Endothelial cell of umbilical vein (primary cell): ENCODE data around the gene RPL38. TPM values are rescaled to one million over a fixed set of nuclear protein-coding genes. Genes with fewer than 3 reads are reported as not detected.

Source experiments
- BruUV-seq: library from RNA; stranded (reverse); fragments of 400-500 nt; replicated peaks from 2 replicates; lab custom pipeline; 2021; lab: Mats Ljungman, UMichigan
- CTCF ChIA-PET: fragments of 300-600, 350-600 bp; sonication (Branson Sonifier 250); formaldehyde crosslinking; loops from one replicate; lab custom pipeline; 2021; ENCODE audit warnings: antibody characterized with exemption, inconsistent platforms; lab: Charles Lee
- POLR2A ChIA-PET: fragments of 300-600, 350-600 bp; sonication (Branson Sonifier 250); formaldehyde crosslinking; loops from one replicate; lab custom pipeline; 2021; ENCODE audit warnings: antibody characterized with exemption, inconsistent platforms; lab: Charles Lee
- DNase-seq: peaks from one replicate; pipeline ENCODE4 v3.0.0-alpha.2; 2011; ENCODE audit warnings: low read depth, low spot score
- FAIRE-seq: peaks from 2 replicates; lab custom pipeline; 2011; peaks lifted over from hg19 to GRCh38; lab: Jason Lieb, UNC
- H2AFZ ChIP-seq: 2 replicates; pipeline ENCODE4 v1.6.0; 2012; ENCODE audit warnings: low read depth, low read length, control low read depth, inconsistent platforms
- H3K27ac ChIP-seq: 2 replicates; pipeline ENCODE4 v1.5.1; 2011; ENCODE audit warnings: low read depth, mild to moderate bottlenecking, control low read depth, low read length, moderate library complexity; ENCODE audit not compliant: insufficient read depth
- H3K27me3 ChIP-seq, 2 experiments: 2 replicates each; pipeline versions ENCODE4 v1.6.0 to v1.6.1; 2011; ENCODE audit warnings: low read length in 2 of 2, mixed read lengths in 1 of 2; ENCODE audit not compliant: control insufficient read depth in 2 of 2, insufficient read depth in 2 of 2
- H3K36me3 ChIP-seq, 2 experiments: 2 replicates in 1 of 2; 3 replicates in 1 of 2; pipeline ENCODE4 v1.5.1; 2011; ENCODE audit warnings: low read length in 2 of 2, mild to moderate bottlenecking in 1 of 2, moderate library complexity in 1 of 2; ENCODE audit not compliant: control insufficient read depth in 2 of 2, insufficient read depth in 2 of 2; ENCODE audit errors: extremely low read depth in 1 of 2
- H3K4me1 ChIP-seq: 3 replicates; pipeline ENCODE4 v1.5.1; 2011; ENCODE audit warnings: mild to moderate bottlenecking, low read length; ENCODE audit not compliant: control insufficient read depth, insufficient read depth; ENCODE audit errors: extremely low read depth
- H3K4me2 ChIP-seq: 2 replicates; pipeline ENCODE4 v1.6.1; 2011; ENCODE audit warnings: low read length, control low read depth, mixed read lengths; ENCODE audit not compliant: insufficient read depth
- H3K4me3 ChIP-seq, 3 experiments: fragments of 200-600 bp in 1 of 3; sonication (generic), shearing (Covaris generic) in 1 of 3; replicated peaks in 1 of 3; 2 replicates each; pipeline ENCODE4 v1.5.1; 2011 to 2016; ENCODE audit warnings: control low read depth in 3 of 3, low read length in 3 of 3, mild to moderate bottlenecking in 2 of 3, inconsistent platforms in 1 of 3, low read depth in 1 of 3, moderate library complexity in 1 of 3; ENCODE audit not compliant: insufficient read depth in 1 of 3
- H3K79me2 ChIP-seq: 2 replicates; pipeline ENCODE4 v1.6.0; 2012; ENCODE audit warnings: low read length, inconsistent platforms; ENCODE audit not compliant: control insufficient read depth, insufficient read depth
- H3K9ac ChIP-seq: replicated peaks from 2 replicates; pipeline ENCODE3; 2011; ENCODE audit warnings: low read length, control low read depth; ENCODE audit not compliant: insufficient read depth; ENCODE audit errors: extremely low read depth
- H3K9me1 ChIP-seq: replicated peaks from 3 replicates; pipeline ENCODE4 v1.6.0; 2011; ENCODE audit warnings: mild to moderate bottlenecking, low read length; ENCODE audit not compliant: control insufficient read depth, insufficient read depth; ENCODE audit errors: extremely low read depth
- H3K9me3 ChIP-seq: replicated peaks from 2 replicates; pipeline ENCODE4 v1.5.1; 2012; ENCODE audit warnings: low read length, inconsistent platforms; ENCODE audit not compliant: control insufficient read depth, insufficient read depth
- H4K20me1 ChIP-seq: replicated peaks from 2 replicates; pipeline ENCODE3; 2011; ENCODE audit warnings: mild to moderate bottlenecking, low read length; ENCODE audit not compliant: control insufficient read depth, insufficient read depth; ENCODE audit errors: extremely low read depth
- CTCF ChIP-seq, 2 donors: IDR thresholded peaks; 1 replicate in 1 of 2; 2 replicates in 1 of 2; pipeline ENCODE4 v1.5.1; 2011; ENCODE audit warnings: low read length in 2 of 2, mild to moderate bottlenecking in 2 of 2, moderate library complexity in 2 of 2, control low read depth in 1 of 2, inconsistent platforms in 1 of 2, low read depth in 1 of 2; ENCODE audit not compliant: insufficient read depth in 1 of 2; ENCODE audit errors: extremely low read depth in 1 of 2
- EZH2 ChIP-seq: IDR thresholded peaks from 2 replicates; pipeline ENCODE4 v1.6.1; 2012; ENCODE audit warnings: borderline replicate concordance, low read depth, mild to moderate bottlenecking, moderate library complexity, low read length, inconsistent platforms; ENCODE audit not compliant: severe bottlenecking
- FOS ChIP-seq: IDR thresholded peaks from 2 replicates; pipeline ENCODE4 v1.6.1; 2011; ENCODE audit warnings: mild to moderate bottlenecking, low read length, moderate library complexity, borderline replicate concordance; ENCODE audit not compliant: insufficient read depth
- GATA2 ChIP-seq: IDR thresholded peaks from 2 replicates; pipeline ENCODE4 v1.7.0; 2011; ENCODE audit warnings: low read depth, mild to moderate bottlenecking, moderate library complexity, mixed read lengths, low read length; ENCODE audit not compliant: insufficient read length, insufficient read depth
- JUN ChIP-seq: IDR thresholded peaks from 2 replicates; pipeline ENCODE4 v1.6.1; 2011; ENCODE audit warnings: borderline replicate concordance, low read depth; ENCODE audit not compliant: insufficient read length, insufficient read depth
- MYC ChIP-seq: IDR thresholded peaks from one replicate; pipeline ENCODE4 v1.6.1; 2011; ENCODE audit warnings: mild to moderate bottlenecking, low read depth, low read length
- POLR2A ChIP-seq: IDR thresholded peaks from 2 replicates; pipeline ENCODE4 v1.6.1; 2012; ENCODE audit warnings: low read depth, mild to moderate bottlenecking, control low read depth, low read length
- POLR2AphosphoS5 ChIP-seq: IDR thresholded peaks from 2 replicates; pipeline ENCODE4 v1.6.1; 2012; ENCODE audit warnings: low read depth, mild to moderate bottlenecking, control low read depth, low read length, moderate library complexity; ENCODE audit not compliant: insufficient read depth
- dilution Hi-C: fragments of 300-500 bp; cut with MboI; formaldehyde crosslinking; loops from one replicate; pipeline ENCODE4 v1.15.0; 2019; ENCODE audit warnings: low sequenced_read_pairs; ENCODE audit not compliant: extremely low pct_ligation_motif_present
- intact Hi-C: fragments of 100-400 bp; cut with micrococcal nuclease; formaldehyde crosslinking; loops from one replicate; pipeline ENCODE4 v1.10.0; 2022
- polyA plus RNA-seq, 4 experiments: library from polyadenylated mRNA; depleted of rRNA in 3 of 4; stranded (reverse) in 3 of 4; unstranded in 1 of 4; fragments of >200 nt; gene quantifications; 2 replicates each; pipeline versions ENCODE4 v1.2.1 to v1.2.3, GENCODE V29; 2011 to 2012; ENCODE audit warnings: missing spikeins in 1 of 4
- total RNA-seq: library from RNA; stranded (reverse); gene quantifications from 2 replicates; pipeline ENCODE4 v1.2.3, GENCODE V29; 2021
- TF ChIP-seq, protein P1 (sequence below): IDR thresholded peaks from 2 replicates; pipeline ENCODE4 v1.6.1; 2011; ENCODE audit not compliant: insufficient read depth, insufficient read length

Gene RPL38
- total and polyA plus RNA-seq, 2 donors (not counting 3 experiments of a cell fraction or from before 2014, with no cell fraction given): 256 to 1,006 TPM

DNA sequence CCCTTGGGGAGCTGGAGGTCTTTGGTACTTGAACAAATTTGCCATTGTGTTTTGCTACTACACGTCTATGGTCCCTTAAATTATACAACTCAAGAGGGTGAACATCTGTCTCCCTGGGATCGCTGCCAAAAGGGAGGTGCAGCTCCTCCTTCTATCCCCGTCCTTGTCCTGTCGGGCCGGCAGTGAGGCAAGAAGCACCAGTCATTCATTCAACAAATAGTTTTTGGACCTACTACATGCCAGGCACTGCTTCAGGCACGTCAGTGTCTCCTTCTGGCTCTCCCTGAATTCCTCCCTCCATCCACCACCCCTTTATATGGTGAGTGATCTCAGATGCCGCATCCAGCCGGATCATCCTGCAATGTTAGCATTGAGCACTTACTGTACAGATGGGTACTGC, 2.2 kb upstream of the RPL38 start:
- no TSS peak for BruUV-seq
- CTCF ChIA-PET: interaction anchor here (1.3 to 4.1 kb wide), 4 partner anchors 9 to 1644 kb away, joined by 4 to 35 read pairs (median 19); partner anchors contain the start of gene TTYH2
- TF ChIP-seq FOS: no peak
- no peak for TF ChIP-seq JUN
- TF ChIP-seq CTCF (IDR thresholded peaks at IDR 0.05; ENCODE audit: extremely low read depth in 1 of 2, insufficient read depth in 1 of 2, low read depth in 1 of 2, low read length in 2 of 2): no peak
- TF ChIP-seq GATA2: no peak
- TF ChIP-seq MYC: no peak
- no peak for TF ChIP-seq EZH2
- TF ChIP-seq, protein P1, sequence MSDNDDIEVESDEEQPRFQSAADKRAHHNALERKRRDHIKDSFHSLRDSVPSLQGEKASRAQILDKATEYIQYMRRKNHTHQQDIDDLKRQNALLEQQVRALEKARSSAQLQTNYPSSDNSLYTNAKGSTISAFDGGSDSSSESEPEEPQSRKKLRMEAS: no peak
- no peak for TF ChIP-seq POLR2A
- no peak for TF ChIP-seq POLR2AphosphoS5
- POLR2A ChIA-PET: no interaction called here
- FAIRE-seq (no peak), DNase-seq (no peak)
- Histone ChIP-seq H3K79me2 (peaks cover 27% of the 10 kb centered on the region), H3K9me1 (no peaks in the 10 kb centered on the region), H3K27me3 (peaks cover 8 to 14% of the 10 kb centered on the region in 2 experiments), H2AFZ (no peak overlapping the region), H3K4me2 (no peak overlapping the region), H3K9ac (no peak overlapping the region), H3K4me3 (no peak overlapping the region), H3K36me3 (peaks cover 0 to 6% of the 10 kb centered on the region in 2 experiments), H3K27ac (no peak overlapping the region), H4K20me1 (no peaks in the 10 kb centered on the region), H3K4me1 (peaks cover 20% of the 10 kb centered on the region), H3K9me3 (no peaks in the 10 kb centered on the region)
- dilution Hi-C loops (no loop called here), intact Hi-C loops (loop anchor here (5.0 to 10.0 kb wide), 3 partner anchors 889 to 1009 kb away; partner anchors contain the start of genes CDC42EP4 and COG1)
